ENCODE results near the gene IL17C. TPM values are rescaled to one million over a fixed set of nuclear protein-coding genes. Genes with fewer than 3 reads are reported as not detected.

The IL17C gene
- total and polyA plus RNA-seq, 9 of the 15 experiments (the other 6 are each of a cell fraction or from before 2014, with no cell fraction given), result not detected

DNA sequence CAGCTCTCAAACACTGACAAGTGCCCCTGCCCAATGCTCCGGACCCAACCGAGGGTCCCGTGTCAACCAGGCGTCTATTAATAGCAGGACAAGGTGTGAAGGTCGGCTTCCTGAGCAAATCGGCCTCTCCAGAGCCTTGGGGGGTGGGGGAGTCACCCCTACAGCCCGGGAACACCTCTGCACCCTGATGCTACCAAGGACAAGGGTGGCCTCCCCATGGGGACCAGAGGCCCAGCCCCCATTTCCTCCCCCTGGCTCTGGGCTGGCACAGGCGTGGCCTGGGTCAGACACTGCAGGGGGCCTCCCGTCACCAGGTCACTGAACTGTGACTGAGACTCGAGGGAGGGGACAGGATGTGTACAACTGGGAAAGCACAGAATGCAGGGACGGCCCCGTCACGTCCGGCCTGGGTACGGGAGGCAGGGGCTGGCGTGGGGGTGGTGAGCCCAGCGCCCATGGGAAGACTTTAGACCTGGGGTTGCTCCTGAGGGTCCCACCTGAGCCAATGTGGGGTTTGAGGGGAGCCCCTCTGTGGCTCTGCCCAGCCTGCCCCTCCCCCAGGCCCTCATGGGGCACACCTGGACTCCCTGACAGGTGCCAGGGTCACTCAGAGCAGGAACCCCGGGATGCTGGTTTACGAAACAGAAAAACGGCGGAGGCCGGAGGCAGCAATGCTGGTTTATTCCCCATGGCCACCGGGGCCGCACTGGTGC is 13.1 kb downstream of the IL17C start (continued):
- TF ChIP-seq PPARD (CRISPR knock-in tag; IDR thresholded peaks at IDR 0.05), result no peak
- TF ChIP-seq SMARCA5 (IDR thresholded peaks at IDR 0.05), result 0 out of 2 replicates have a peak, but pooled peaks have one; percentile 19
- no peak for TF ChIP-seq BHLHE40 (IDR thresholded peaks at IDR 0.05; ENCODE audit: low read length)
- no peak for TF ChIP-seq HDAC6 (IDR thresholded peaks at IDR 0.05; ENCODE audit: low read depth, low read length)
- peak; percentile 81 for TF ChIP-seq ETV5 (CRISPR knock-in tag; IDR thresholded peaks at IDR 0.05; ENCODE audit: low read depth)
- TF ChIP-seq TSHZ1 (CRISPR knock-in tag; IDR thresholded peaks at IDR 0.05), result no peak
- no peak for TF ChIP-seq ZNF431 (CRISPR knock-in tag; IDR thresholded peaks at IDR 0.05)
- TF ChIP-seq ZNF785 (CRISPR knock-in tag; IDR thresholded peaks at IDR 0.05), result no peak
- no peak for TF ChIP-seq EWSR1 (IDR thresholded peaks at IDR 0.05; ENCODE audit: borderline replicate concordance, low read depth, partially characterized antibody)
- no peak for TF ChIP-seq CHCHD3 (CRISPR knock-in tag; IDR thresholded peaks at IDR 0.05)
- TF ChIP-seq ETS1 (conservative IDR thresholded peaks at IDR 0.05; ENCODE audit: control insufficient read depth, low read depth, low read length), result peak; percentile 80
- no peak for TF ChIP-seq PHB (CRISPR knock-in tag; IDR thresholded peaks at IDR 0.05)
- TF ChIP-seq CBX2 (IDR thresholded peaks at IDR 0.05; ENCODE audit: insufficient read depth, low read length, poor library complexity, severe bottlenecking), result no peak
- TF ChIP-seq CHD1 (IDR thresholded peaks at IDR 0.05; ENCODE audit: low read length), result no peak
- TF ChIP-seq, protein P1, sequence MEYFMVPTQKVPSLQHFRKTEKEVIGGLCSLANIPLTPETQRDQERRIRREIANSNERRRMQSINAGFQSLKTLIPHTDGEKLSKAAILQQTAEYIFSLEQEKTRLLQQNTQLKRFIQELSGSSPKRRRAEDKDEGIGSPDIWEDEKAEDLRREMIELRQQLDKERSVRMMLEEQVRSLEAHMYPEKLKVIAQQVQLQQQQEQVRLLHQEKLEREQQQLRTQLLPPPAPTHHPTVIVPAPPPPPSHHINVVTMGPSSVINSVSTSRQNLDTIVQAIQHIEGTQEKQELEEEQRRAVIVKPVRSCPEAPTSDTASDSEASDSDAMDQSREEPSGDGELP (CRISPR knock-in tag; IDR thresholded peaks at IDR 0.05; ENCODE audit: borderline replicate concordance), result peak; percentile 32; the same call in 1 of the 2 replicates
- TF ChIP-seq, protein P2, sequence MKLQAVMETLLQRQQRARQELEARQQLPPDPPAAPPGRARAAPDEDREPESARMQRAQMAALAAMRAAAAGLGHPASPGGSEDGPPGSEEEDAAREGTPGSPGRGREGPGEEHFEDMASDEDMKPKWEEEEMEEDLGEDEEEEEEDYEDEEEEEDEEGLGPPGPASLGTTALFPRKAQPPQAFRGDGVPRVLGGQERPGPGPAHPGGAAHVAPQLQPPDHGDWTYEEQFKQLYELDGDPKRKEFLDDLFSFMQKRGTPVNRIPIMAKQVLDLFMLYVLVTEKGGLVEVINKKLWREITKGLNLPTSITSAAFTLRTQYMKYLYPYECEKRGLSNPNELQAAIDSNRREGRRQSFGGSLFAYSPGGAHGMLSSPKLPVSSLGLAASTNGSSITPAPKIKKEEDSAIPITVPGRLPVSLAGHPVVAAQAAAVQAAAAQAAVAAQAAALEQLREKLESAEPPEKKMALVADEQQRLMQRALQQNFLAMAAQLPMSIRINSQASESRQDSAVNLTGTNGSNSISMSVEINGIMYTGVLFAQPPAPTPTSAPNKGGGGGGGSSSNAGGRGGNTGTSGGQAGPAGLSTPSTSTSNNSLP (IDR thresholded peaks at IDR 0.05; ENCODE audit: borderline replicate concordance, low read depth, low read length), result no peak
- TF ChIP-seq SREBF2 (CRISPR knock-in tag; IDR thresholded peaks at IDR 0.05), result no peak
- no peak for TF ChIP-seq ZNF146 (CRISPR knock-in tag; IDR thresholded peaks at IDR 0.05; ENCODE audit: unreplicated experiment)
- 0 out of 2 replicates have a peak, but pooled peaks have one; percentile 21 for TF ChIP-seq ELF4 (CRISPR knock-in tag; IDR thresholded peaks at IDR 0.05)
- TF ChIP-seq SMAD2 (IDR thresholded peaks at IDR 0.05; ENCODE audit: low read depth, low read length), result no peak
- TF ChIP-seq POLR2G (IDR thresholded peaks at IDR 0.05; ENCODE audit: low read depth, low read length), result peak; percentile 47
- no peak for TF ChIP-seq GATAD2A (IDR thresholded peaks at IDR 0.05)
- no peak for TF ChIP-seq ARID2 (IDR thresholded peaks at IDR 0.05)

Data from K562 (cell line).